HEK293T (cell line): ENCODE data around the gene PCDH1.

ENCODE experiments used
- FOXA1 ChIP-seq: fragments of 450-650 bp; IDR thresholded peaks from 2 replicates; pipeline ENCODE4 v1.6.1; 2016; ENCODE audit warnings: mild to moderate bottlenecking
- FOXK2 ChIP-seq: fragments of 450-650 bp; IDR thresholded peaks from 2 replicates; pipeline ENCODE4 v1.6.1; 2016; ENCODE audit warnings: mild to moderate bottlenecking
- L3MBTL2 ChIP-seq: fragments of 450-650 bp; conservative IDR thresholded peaks from 2 replicates; pipeline ENCODE4 v1.6.1; 2016; ENCODE audit warnings: mild to moderate bottlenecking

- TF ChIP-seq L3MBTL2, result no peak
- TF ChIP-seq FOXA1, result no peak
- no peak for TF ChIP-seq FOXK2
These were observed 31.0 kb upstream of the PCDH1 start for GRCh38 chr5:141909212-141909611.
